Measurements from ENCODE around the gene PLEKHM3. TPM values are rescaled to one million over a fixed set of nuclear protein-coding genes. Genes with fewer than 3 reads are reported as not detected.
"Not testable (repeated sequence)": the region's sequence is repeated elsewhere in the genome, so short reads cannot be mapped to it uniquely, and the experiment has no call there.

PLEKHM3 gene
- total and polyA plus RNA-seq, 2 experiments from 2014 or later = 6.7 to 8.0 TPM

GRCh38 chr2:207911856-207912255 is 113.5 kb downstream of the PLEKHM3 start:
- H3K27me3 ChIP-seq = no peaks in the 10 kb centered on the region
- no peak overlapping the region for H3K27ac ChIP-seq
- TF ChIP-seq CTCF (IDR thresholded peaks at IDR 0.05; ENCODE audit: low read depth, low read length) = no peak
- no peak overlapping the region for H3K4me3 ChIP-seq
- peaks cover 13% of the 10 kb centered on the region for H3K4me1 ChIP-seq (ENCODE audit: low read depth)
- no peaks in the 10 kb centered on the region for H3K36me3 ChIP-seq
- DNase-seq (ENCODE audit: low read depth in 1 of 2, low spot score in 1 of 2) = no peak
- H3K9me3 ChIP-seq (ENCODE audit: low read depth) = no peaks in the 10 kb centered on the region

DNA sequence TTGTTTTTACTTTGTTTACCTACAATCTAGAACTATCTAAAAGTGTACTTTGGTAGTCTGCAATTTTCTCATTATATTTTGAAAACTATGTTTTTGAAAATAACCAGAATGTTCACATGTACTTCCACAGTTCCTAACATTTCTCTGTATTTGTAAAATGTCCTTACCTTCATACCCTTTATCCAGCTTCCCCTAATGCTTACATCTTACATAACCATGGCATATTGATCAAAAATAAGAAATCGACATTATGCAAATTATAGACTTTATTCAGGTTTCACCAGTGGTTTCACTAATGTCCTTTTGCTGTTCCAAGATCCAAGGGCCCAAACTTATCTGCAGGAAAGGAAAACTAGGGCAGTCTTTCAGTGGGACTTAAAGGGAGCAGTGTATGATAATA is 114.1 kb downstream of the PLEKHM3 start:
- peaks cover 13% of the 10 kb centered on the region for H3K4me1 ChIP-seq (ENCODE audit: low read depth)
- H3K27me3 ChIP-seq = no peaks in the 10 kb centered on the region
- no peak for DNase-seq (ENCODE audit: low read depth in 1 of 2, low spot score in 1 of 2)
- H3K27ac ChIP-seq = no peak overlapping the region
- H3K36me3 ChIP-seq = no peaks in the 10 kb centered on the region
- no peaks in the 10 kb centered on the region for H3K9me3 ChIP-seq (ENCODE audit: low read depth)
- H3K4me3 ChIP-seq = no peak overlapping the region
- TF ChIP-seq CTCF (IDR thresholded peaks at IDR 0.05; ENCODE audit: low read depth, low read length) = no peak

DNA sequence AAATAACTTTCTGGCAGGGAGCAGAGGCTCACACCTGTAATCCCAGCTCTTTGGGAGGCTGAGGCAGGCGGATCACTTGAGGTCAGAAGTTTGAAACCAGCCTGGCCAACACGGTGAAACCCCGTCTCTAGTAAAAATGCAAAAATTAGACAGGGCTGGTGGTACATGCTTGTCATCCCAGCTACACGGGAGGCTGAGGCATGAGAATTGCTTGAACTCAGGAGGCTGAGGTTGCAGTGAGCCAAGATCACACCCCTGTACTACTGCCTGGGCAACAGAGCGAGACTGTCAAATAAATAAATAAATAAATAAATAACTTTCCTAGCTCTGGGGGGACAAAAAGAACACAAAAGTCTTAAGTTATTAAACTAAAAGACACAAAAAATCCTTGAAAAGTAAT is 118.8 kb downstream of the PLEKHM3 start:
- not testable (repeated sequence) for H3K27me3 ChIP-seq; H3K36me3 ChIP-seq; H3K4me1 ChIP-seq (ENCODE audit: low read depth); H3K27ac ChIP-seq; H3K9me3 ChIP-seq (ENCODE audit: low read depth); DNase-seq (ENCODE audit: low read depth in 1 of 2, low spot score in 1 of 2); H3K4me3 ChIP-seq

- no peak for TF ChIP-seq CTCF (IDR thresholded peaks at IDR 0.05; ENCODE audit: low read depth, low read length)
- Histone ChIP-seq H3K9me3 (ENCODE audit: low read depth) (no peaks in the 10 kb centered on the region), H3K27me3 (no peaks in the 10 kb centered on the region), H3K4me1 (ENCODE audit: low read depth) (peaks cover 4% of the 10 kb centered on the region), H3K36me3 (no peaks in the 10 kb centered on the region), H3K27ac (no peak overlapping the region), H3K4me3 (no peak overlapping the region)
- DNase-seq (ENCODE audit: low read depth in 1 of 2, low spot score in 1 of 2) = no peak
Observed at GRCh38 chr2:207905546-207905945, 119.8 kb downstream of the PLEKHM3 start.

DNA sequence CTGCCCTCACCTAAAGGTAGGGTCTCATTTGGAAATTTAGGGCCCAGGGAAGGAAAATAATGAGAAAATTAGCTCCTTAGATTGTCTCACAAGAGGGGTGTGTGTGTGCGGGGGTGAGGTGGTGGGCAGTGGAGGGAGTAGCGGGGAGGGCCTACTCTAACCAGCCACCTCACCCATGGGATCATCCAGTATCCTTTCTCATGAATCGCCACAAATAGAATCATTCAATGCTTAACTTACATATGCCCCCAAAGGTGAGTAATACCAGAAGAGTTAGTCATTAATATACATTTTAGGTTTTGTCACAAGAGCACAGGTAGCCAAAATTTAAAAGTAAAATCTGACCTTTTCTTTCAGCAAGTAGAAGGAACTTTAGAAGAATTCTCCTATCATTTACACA is 122.1 kb downstream of the PLEKHM3 start:
- H3K36me3 ChIP-seq = no peaks in the 10 kb centered on the region
- H3K27ac ChIP-seq = no peak overlapping the region
- no peak for DNase-seq (ENCODE audit: low read depth in 1 of 2, low spot score in 1 of 2)
- H3K9me3 ChIP-seq (ENCODE audit: low read depth) = no peaks in the 10 kb centered on the region
- TF ChIP-seq CTCF (IDR thresholded peaks at IDR 0.05; ENCODE audit: low read depth, low read length) = no peak
- no peaks in the 10 kb centered on the region for H3K27me3 ChIP-seq
- no peak overlapping the region for H3K4me3 ChIP-seq
- peaks cover 4% of the 10 kb centered on the region for H3K4me1 ChIP-seq (ENCODE audit: low read depth)

- DNase-seq (ENCODE audit: low read depth in 1 of 2, low spot score in 1 of 2) = peak in 1 of 2 donors; percentile 62
- Histone ChIP-seq H3K9me3 (ENCODE audit: low read depth) (no peaks in the 10 kb centered on the region), H3K27me3 (no peaks in the 10 kb centered on the region), H3K4me1 (ENCODE audit: low read depth) (peaks cover 4% of the 10 kb centered on the region), H3K4me3 (no peak overlapping the region), H3K36me3 (no peaks in the 10 kb centered on the region), H3K27ac (no peak overlapping the region)
- no peak for TF ChIP-seq CTCF (IDR thresholded peaks at IDR 0.05; ENCODE audit: low read depth, low read length)
Observed at GRCh38 chr2:207902821-207903220, 122.5 kb downstream of the PLEKHM3 start.
